ENCODE measurements around the gene VAC14. TPM values are rescaled to one million over a fixed set of nuclear protein-coding genes. Genes with fewer than 3 reads are reported as not detected.

The VAC14 gene
- total RNA-seq, 2 experiments from 2014 or later: 40.3 to 44.9 TPM

DNA sequence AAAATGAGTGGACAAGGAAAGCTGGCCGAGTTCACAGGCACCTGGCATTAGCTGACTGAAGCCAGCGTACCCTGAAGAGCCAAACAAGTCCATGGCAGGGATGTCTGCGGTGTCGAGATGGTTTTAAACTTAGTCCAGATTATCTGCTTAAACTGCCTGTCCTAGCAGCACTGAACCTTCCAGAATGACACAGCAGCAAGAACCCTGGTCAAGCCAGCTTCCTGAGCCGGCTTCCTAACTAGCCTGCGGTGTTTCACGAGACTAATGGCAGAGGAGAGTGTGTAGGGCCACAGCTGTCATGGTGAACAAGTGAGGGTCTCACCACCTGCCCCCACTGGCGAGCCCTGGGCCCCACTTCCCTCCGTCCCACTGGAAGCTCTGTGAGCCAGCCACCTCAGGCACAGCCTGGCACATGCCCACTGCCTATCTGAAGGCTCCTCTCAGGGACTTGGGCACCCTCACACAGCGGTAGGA lies 86.3 kb downstream of the VAC14 start:
- CTCF ChIA-PET: no interaction called here
- POLR2A ChIA-PET: no interaction called here

- POLR2A ChIA-PET: no interaction called here
- CTCF ChIA-PET: no interaction called here
These were observed 87.1 kb downstream of the VAC14 start for GRCh38 chr16:70713824-70714223.

GRCh38 chr16:70713342-70713741 lies 87.6 kb downstream of the VAC14 start:
- ChIA-PET POLR2A (no interaction called here), CTCF (no interaction called here)

DNA sequence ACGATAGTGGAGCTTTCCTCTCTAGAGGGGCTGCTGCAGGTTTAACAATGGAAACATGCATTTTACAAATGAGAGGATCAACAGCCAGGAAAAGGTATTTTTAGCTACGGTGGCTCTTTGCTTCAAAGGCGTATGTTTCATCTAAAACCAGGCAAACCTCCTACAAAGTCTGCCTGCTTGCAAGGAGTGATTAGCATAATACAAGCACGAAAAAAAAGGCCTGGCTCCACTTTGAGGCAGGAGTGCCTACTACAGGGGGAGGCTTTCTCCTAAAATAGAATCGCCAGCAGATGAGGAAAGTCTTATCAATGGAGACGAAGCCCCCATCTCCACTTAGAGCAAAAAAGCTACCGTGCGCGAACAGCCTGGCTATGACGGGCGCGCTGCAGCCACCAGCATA lies 88.0 kb downstream of the VAC14 start:
- CTCF ChIA-PET: no interaction called here

GRCh38 chr16:70712359-70712758 lies 88.6 kb downstream of the VAC14 start:
- ChIA-PET POLR2A (no interaction called here), CTCF (no interaction called here)

More for the DNA sequence above, 88.0 kb downstream of the VAC14 start:
- POLR2A ChIA-PET: no interaction called here

DNA sequence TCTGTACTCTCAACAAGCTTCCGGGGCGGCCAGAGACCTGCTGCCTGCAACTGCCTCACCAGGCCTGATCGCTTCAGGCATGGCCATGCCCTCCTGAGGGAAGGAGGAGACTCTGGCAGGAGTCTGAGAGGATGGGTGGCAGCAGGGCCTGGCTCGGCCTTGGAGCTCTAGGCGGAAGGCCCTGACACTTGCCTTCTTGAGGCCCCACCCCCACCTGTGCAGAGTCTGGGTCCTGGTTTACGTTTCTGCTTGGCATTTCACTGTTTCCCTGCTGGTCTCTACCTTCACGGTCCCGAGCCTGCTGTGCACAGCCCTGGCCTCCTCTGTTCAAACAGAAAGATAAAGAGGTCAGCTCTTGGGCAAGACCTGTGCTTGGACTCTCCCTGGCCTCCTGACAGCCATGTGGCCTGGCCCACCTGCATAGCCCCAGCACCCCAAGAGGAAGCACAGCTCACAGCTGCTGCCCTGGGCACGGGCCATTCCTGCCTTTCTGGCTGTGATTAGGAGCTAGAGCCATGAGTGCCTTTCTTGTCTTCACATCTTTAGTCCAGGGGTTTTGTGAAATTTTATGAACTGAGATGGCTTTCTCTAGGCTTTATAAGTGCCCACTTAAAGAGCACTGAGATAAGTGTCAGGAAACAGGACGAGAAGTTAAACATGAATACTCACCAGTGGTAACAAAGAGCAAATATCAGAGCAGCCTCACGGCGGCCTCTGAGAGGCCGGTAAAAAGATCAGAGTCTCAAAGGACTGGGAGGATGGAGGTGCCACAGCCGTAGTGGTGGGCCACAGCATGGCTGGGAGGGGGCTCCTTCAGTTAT lies 89.5 kb downstream of the VAC14 start:
- CTCF ChIA-PET: interaction anchor here (1.1 kb wide), 1 partner anchor 59 kb away, joined by 5 read pairs; no protein-coding TSS in a partner anchor
- POLR2A ChIA-PET: no interaction called here

GRCh38 chr16:70710422-70711210 lies 90.3 kb downstream of the VAC14 start:
- CTCF ChIA-PET: interaction anchor here (1.1 kb wide), 1 partner anchor 60 kb away, joined by 5 read pairs; no protein-coding TSS in a partner anchor
- POLR2A ChIA-PET: no interaction called here

DNA sequence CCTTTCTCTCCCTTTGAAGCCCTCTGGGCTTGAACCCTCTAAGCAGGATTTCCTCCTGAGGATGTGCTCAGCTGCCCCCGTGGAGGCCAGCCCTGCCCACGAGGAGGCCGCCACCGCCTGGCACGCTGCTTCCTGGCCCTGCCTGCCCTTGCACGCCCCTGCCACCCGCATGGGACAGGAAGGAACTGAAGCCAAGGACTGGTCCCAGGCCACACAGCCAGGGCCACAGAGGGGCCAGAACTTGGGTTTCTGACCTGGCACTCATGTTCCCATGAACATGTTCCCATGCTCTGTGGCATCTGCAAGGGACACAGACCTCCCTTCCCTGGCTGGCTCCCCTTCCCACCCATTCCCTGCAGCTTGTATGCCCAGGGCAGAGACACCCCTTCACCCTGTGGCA lies 91.0 kb downstream of the VAC14 start:
- POLR2A ChIA-PET: no interaction called here
- CTCF ChIA-PET: no interaction called here

- ChIA-PET CTCF (interaction anchor here (1.2 kb wide), 1 partner anchor 62 kb away, joined by 4 read pairs; no protein-coding TSS in a partner anchor), POLR2A (no interaction called here)
These were observed 91.5 kb downstream of the VAC14 start for GRCh38 chr16:70709457-70709856.

DNA sequence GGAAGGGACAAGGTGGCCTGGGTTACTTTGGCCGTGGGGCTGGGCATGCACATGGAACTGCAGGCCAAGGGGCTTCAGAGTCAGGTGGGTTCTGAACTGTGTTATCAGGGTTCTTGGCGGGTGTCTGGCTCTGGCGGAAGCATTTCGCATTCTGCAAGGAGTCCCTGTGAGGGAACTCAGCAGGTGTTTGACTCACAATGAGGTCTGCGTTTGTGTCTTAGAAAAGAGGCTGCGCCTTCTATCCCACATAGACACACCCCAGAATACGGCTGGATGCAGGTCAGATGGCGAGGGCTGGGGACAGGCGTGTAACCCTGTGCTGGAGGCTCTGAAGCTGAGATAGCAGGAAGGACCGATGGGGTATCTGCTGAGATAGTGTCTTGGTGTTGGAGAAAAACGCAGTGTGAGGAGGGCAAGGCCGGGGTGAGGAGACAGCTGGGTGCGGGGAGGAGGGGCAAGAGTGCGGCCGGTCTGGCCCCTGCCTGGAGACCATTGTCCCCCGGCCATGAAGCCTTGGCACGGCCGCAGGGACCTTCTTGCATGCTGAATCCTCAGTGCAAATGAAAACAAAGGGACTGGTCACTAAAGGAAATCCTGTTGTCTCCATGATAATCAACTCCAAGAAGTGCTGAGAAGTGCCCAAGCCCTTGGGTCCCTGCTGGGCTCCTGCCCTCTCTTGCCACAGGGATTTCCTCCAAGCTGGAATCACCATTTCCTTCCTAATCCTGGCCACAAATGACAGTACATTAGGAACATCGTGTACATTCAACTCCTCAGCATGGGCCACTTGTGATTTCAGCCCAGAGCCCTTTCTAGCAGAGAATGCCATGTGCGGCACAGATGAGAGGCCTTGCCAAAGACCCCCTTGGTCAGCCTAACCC lies 92.4 kb downstream of the VAC14 start:
- ChIA-PET CTCF (interaction anchor here (1.2 kb wide), 1 partner anchor 63 kb away, joined by 4 read pairs; no protein-coding TSS in a partner anchor), POLR2A (no interaction called here)

- POLR2A ChIA-PET: no interaction called here
- CTCF ChIA-PET: no interaction called here
These were observed 94.0 kb downstream of the VAC14 start for GRCh38 chr16:70706948-70707465.

- ChIA-PET CTCF (no interaction called here), POLR2A (no interaction called here)
These were observed 95.9 kb downstream of the VAC14 start for GRCh38 chr16:70705056-70705455.

DNA sequence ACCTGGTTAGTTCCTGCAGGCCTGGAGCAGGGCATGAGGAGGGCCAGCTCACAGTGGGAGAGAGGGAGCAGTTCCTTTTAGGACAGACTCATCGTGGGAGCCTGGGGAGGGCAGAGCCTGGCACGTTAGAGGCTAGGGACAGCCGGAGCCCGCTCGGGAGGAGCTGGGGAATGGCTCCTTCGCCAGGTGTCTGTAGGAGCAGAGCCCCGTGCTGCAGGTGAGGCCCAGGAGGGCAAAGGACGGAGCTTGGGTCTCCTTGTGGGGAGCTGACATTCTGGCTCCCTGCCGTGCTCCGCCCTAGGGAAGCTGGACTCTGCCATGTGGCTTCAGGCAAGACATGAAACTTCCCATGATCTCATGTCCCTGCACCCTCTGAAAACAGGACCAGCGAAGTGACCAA lies 96.4 kb downstream of the VAC14 start:
- ChIA-PET POLR2A (no interaction called here), CTCF (no interaction called here)

GRCh38 chr16:70703835-70704381 lies 97.0 kb downstream of the VAC14 start:
- CTCF ChIA-PET: no interaction called here
- POLR2A ChIA-PET: no interaction called here

- CTCF ChIA-PET: no interaction called here
- POLR2A ChIA-PET: no interaction called here
These were observed 97.7 kb downstream of the VAC14 start for GRCh38 chr16:70703041-70703834.

DNA sequence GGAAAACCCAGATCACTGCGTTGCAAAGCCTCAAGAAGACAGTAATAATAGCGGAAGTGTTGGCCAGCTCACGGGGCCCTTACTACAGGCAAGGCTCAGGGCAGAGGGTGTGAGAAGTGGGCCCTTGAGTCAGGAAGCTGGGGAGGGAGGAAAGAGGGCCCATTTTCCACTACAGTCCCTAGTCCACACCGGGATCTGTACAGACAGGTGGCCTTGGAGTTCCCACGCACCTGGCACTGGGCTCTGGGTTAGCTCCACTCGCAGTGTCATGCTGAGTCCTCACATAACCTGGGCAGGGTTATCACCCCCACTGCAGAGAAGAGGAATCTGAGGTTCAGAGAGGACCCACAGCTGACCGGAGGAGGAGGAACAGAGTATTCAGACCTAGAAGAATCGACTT lies 98.3 kb downstream of the VAC14 start:
- POLR2A ChIA-PET: no interaction called here
- CTCF ChIA-PET: no interaction called here

DNA sequence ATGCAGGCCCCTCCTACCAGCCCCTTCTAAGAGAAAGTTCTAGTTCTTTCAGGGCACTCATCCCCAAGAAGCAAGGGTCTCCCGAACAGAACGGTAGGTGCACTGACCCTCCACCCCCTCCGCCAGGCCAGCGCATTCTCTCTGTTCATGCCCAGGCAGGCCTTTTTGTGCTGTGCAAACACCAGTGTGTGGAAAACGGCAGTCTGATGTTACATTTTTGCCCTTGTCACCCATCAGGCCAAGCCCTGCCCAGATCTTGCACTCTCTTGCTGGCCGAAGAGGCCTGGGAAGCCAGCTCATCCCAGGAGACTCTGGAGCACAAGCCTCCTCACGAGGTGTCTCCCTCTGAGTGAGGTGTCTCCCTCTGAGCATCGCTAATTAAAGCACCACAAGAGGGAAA lies 99.0 kb downstream of the VAC14 start:
- ChIA-PET CTCF (no interaction called here), POLR2A (no interaction called here)

DNA sequence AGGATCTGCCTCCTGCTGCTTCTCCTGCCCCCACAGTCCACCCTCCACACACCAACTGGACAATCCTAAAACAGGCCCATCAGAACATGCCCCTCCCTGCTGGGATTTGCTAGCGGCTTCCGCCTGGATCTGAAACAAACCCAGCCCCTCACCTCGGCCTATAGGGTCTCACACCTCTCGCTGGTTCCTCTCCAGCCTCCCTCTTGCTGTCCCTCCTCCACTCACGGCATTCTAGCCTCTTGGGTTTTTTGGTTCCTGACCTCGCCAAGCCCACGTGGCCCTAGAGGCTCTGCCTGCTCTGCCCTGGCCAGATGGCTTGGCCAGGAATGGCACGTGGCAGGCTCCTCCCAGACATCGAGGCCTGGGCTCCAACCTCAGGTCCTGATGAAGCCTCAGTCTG lies 99.4 kb downstream of the VAC14 start:
- ChIA-PET POLR2A (no interaction called here), CTCF (no interaction called here)

GRCh38 chr16:70701036-70701435 lies 99.9 kb downstream of the VAC14 start:
- ChIA-PET CTCF (no interaction called here), POLR2A (no interaction called here)
